ENCODE measurements around the gene CARHSP1. TPM values are rescaled to one million over a fixed set of nuclear protein-coding genes. Genes with fewer than 3 reads are reported as not detected.

Gene CARHSP1
- total and polyA plus RNA-seq, 2 of the 8 experiments (the other 6 are each of a cell fraction or from before 2014, with no cell fraction given): 292 to 300 TPM

DNA sequence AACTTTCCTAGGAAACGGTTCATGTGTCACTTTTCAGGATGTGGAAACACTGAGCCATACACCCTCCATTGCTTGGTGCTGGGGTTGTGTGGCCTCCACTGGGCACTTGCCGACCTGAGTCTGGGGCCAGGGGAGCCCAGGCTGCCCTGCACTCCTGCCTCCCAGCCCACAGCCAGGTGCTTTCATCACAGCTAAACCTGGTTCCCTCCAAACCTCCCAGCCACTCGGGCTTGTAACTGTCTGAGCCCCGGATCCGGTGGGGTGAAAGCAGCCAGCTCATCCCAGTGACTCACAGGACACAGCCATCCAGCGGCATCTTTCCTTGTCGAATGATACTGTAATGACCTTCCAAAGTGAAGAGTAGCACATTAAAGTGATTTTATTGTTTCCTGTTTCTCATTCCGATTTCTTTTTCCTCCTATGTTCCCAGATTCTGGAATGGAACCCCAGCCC lies 19.8 kb downstream of the CARHSP1 start:
- no peak overlapping the region for H4K91ac ChIP-seq (replicated peaks; ENCODE audit: insufficient read length, low read length)
- H3K23me2 ChIP-seq (ENCODE audit: low read depth, low read length): no peaks in the 10 kb centered on the region
- H4K20me1 ChIP-seq (replicated peaks in 1 of 2; ENCODE audit: control insufficient read depth in 1 of 2, insufficient read depth in 2 of 2, low read length in 2 of 2): peaks cover 16 to 22% of the 10 kb centered on the region in 2 experiments
- H3K18ac ChIP-seq (ENCODE audit: extremely low read depth, low read length): no peak overlapping the region
- FAIRE-seq (no peak), DNase-seq (ENCODE audit: low read depth in 1 of 2, low spot score in 2 of 2) (no peak)
- TF ChIP-seq, protein P1, sequence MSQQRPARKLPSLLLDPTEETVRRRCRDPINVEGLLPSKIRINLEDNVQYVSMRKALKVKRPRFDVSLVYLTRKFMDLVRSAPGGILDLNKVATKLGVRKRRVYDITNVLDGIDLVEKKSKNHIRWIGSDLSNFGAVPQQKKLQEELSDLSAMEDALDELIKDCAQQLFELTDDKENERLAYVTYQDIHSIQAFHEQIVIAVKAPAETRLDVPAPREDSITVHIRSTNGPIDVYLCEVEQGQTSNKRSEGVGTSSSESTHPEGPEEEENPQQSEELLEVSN (IDR thresholded peaks at IDR 0.05): peak; percentile 46; the same call in 1 of the 2 replicates
- TF ChIP-seq SP4 (IDR thresholded peaks at IDR 0.05; ENCODE audit: low read length) (no peak), POLR2AphosphoS5 (IDR thresholded peaks at IDR 0.05; ENCODE audit: low read depth, low read length) (peak; percentile 58; the same call in 1 of the 2 replicates), POLR2A (IDR thresholded peaks at IDR 0.05; ENCODE audit: control extremely low read depth in 1 of 2, low read depth in 2 of 2, low read length in 2 of 2) (0 out of 3 replicates have a peak, but pooled peaks of 1 of the 2 experiments have one; percentile 19)
- 89% methylated on average over 8 of the region's 8 CpGs; no CpG with 5 or more reads in 1 of the 2 experiments for WGBS, 2 experiments (ENCODE audit: extremely low coverage in 1 of 2, insufficient coverage in 1 of 2, insufficient read length in 1 of 2, insufficient replicate concordance in 2 of 2, low coverage in 1 of 2, low lambda C conversion rate in 2 of 2, missing lambda C conversion rate in 1 of 2)
- no peak overlapping the region for H3K4me2 ChIP-seq (ENCODE audit: insufficient read depth in 1 of 2, low read depth in 2 of 2, low read length in 2 of 2)
- no peak overlapping the region for H2BK5ac ChIP-seq (ENCODE audit: low read depth, low read length)
- H3K4me1 ChIP-seq (replicated peaks in 1 of 4; ENCODE audit: control insufficient read depth in 3 of 4, insufficient read depth in 4 of 4, low read length in 3 of 4): peaks cover 0 to 19% (median 9%) of the 10 kb centered on the region in 4 experiments; a peak in 6 of 7 replicates
- peak overlapping the region in 1 of 4 experiments; percentile 15; a peak in 1 of 7 replicates for H3K9ac ChIP-seq (replicated peaks in 1 of 4; ENCODE audit: extremely low read depth in 1 of 4, low read depth in 3 of 4, low read length in 3 of 4)
- H2AFZ ChIP-seq (ENCODE audit: low read length): no peak overlapping the region
- no peak overlapping the region for H3K14ac ChIP-seq (ENCODE audit: insufficient read length)
- H3K56ac ChIP-seq (replicated peaks; ENCODE audit: insufficient read length, low read depth, low read length): no peak overlapping the region
- no peak overlapping the region for H2BK20ac ChIP-seq (ENCODE audit: low read length)
- ChIA-PET CTCF (ENCODE audit: partially characterized antibody) (interaction anchor here (0.5 to 8.8 kb wide), 4 partner anchors 12 to 161 kb away, joined by 4 to 90 read pairs (median 6); partner anchors contain the start of gene CARHSP1), POLR2A (ENCODE audit: partially characterized antibody) (interaction anchor here (1.6 to 24.4 kb wide), 5 partner anchors 10 to 28 kb away, joined by 4 to 456 read pairs (median 8); partner anchors contain the start of genes CARHSP1 and LITAFD)
- no peaks in the 10 kb centered on the region for H3K27me3 ChIP-seq (replicated peaks in 1 of 4; ENCODE audit: control insufficient read depth in 3 of 4, extremely low read depth in 1 of 4, insufficient read depth in 3 of 4, low read length in 3 of 4)
- H3K4me3 ChIP-seq (ENCODE audit: extremely low read depth in 1 of 4, insufficient read depth in 2 of 4, low read depth in 3 of 4, low read length in 4 of 4): no peak overlapping the region
- no peak overlapping the region for H4K5ac ChIP-seq (ENCODE audit: insufficient read length, low read depth, low read length)
- H2BK15ac ChIP-seq (ENCODE audit: low read length): no peak overlapping the region
- peaks cover 3 to 61% (median 20%) of the 10 kb centered on the region in 4 experiments; a peak in 7 of 8 replicates for H3K36me3 ChIP-seq (ENCODE audit: control insufficient read depth in 2 of 4, insufficient read depth in 4 of 4, low read length in 3 of 4)
- H3K79me1 ChIP-seq (ENCODE audit: low read depth, low read length): peaks cover 7% of the 10 kb centered on the region
- no peaks in the 10 kb centered on the region for H3K9me3 ChIP-seq (ENCODE audit: insufficient read depth in 2 of 2, low read depth in 1 of 2, low read length in 1 of 2)
- no peak overlapping the region for H2AK5ac ChIP-seq (ENCODE audit: low read depth, low read length)
- H3K4ac ChIP-seq (replicated peaks; ENCODE audit: insufficient read length, low read depth, low read length): peak overlapping the region; percentile 25
- peaks cover 0 to 11% of the 10 kb centered on the region in 2 experiments; a peak in 2 of 4 replicates for H3K79me2 ChIP-seq (ENCODE audit: control insufficient read depth in 1 of 2, insufficient read depth in 2 of 2, low read length in 2 of 2)
- no peak overlapping the region for H3K23ac ChIP-seq (ENCODE audit: insufficient read length)
- no peak overlapping the region; the same call in 1 of the 2 replicates for H3K27ac ChIP-seq (ENCODE audit: low read depth, low read length)
- H2BK12ac ChIP-seq (ENCODE audit: low read depth, low read length): no peak overlapping the region
- H2BK120ac ChIP-seq (replicated peaks; ENCODE audit: low read depth, low read length): no peak overlapping the region
- H4K8ac ChIP-seq (ENCODE audit: extremely low read depth, insufficient read depth, low read length): peak overlapping the region; percentile 38
